Activated CD4-positive, alpha-beta T cell treated with anti-CD3 and anti-CD28 coated beads for 48 hours (primary cell): Measurements from ENCODE around the gene NEXN.
"Not testable (repeated sequence)": the region's sequence is repeated elsewhere in the genome, so short reads cannot be mapped to it uniquely, and the experiment has no call there.

Experiments used
- DNase-seq: peaks from one replicate; pipeline ENCODE4 v3.0.0-alpha.2; 2020

NEXN gene

GRCh38 chr1:77906624-77907023, 18.2 kb downstream of the NEXN start:
- no peak for DNase-seq

DNA sequence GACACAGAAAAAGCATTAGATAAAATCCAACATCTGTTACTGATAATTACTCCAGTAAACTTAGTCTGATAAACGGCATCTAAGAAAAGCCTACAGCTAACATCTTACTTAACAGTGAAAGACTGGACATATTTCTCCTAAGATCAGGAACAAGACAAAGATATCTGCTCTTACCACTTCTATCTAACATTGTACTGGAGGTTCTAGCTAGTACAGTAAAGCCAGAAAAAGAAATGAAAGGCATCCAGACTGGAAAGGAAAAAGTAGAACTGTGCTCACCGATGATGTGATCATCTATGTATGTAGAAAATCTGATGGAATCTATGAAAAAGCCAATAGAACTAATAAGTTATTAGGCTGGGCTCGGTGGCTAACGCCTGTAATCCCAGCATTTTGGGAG, 21.7 kb downstream of the NEXN start:
- no peak for DNase-seq

DNA sequence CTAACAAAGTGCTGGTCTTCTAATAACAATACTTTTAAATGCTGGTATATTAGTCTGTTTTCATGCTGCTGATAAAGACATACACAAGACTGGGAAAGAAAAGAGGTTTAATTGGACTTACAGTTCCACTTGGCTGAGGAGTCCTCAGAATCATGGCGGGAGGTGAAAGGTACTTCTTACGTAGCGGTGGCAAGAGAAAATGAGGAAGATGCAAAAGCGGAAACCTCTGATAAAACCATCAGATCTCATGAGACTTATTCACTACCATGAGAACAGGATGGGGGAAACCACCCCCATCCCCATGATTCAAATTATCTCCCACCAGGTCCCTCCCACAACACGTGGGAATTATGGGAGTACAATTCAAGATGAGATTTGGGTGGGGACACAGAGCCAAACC, 30.5 kb downstream of the NEXN start:
- not testable (repeated sequence) for DNase-seq

DNA sequence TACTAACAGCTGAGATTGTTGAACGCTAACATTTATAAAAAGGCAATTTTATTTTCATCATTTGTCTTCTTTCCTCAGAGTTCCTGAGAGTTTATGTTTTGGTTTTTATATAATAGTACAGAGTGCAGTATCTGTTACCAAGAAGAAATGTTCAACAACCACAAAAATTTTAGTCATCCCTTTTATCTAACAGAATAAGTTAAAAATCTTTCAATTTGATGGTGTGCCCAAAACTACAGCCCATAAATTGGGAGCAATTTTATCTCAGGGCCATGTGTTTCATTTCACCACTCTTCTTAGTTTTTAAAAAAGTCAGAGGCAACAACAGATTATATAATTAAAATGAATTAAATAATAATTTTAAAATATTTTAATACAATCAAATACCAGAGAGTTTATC, 37.1 kb downstream of the NEXN start:
- DNase-seq, result no peak

- DNase-seq, result no peak
Measured at GRCh38 chr1:77925956-77926355, 37.5 kb downstream of the NEXN start.

- DNase-seq, result no peak
Measured at GRCh38 chr1:77926561-77927357, 38.3 kb downstream of the NEXN start.

GRCh38 chr1:77927414-77927813, 39.0 kb downstream of the NEXN start:
- no peak for DNase-seq

DNA sequence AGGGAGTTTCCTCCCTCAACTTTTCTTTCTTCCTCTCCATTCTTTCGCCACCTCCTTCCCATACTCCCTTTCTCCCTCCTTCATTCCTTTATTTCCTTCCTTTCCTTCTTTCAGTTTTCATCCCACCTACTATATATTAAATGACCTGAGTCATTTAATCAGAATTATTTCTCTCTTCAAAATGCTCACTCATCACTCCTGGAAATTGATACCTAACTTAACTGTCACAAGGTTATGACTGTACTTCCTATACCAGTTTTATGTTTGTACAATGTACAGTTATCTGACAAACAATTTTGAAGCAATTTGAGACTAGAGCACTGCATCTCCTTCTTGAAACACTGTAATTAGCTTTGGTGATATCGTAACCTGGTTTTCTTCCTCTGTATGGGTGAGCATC, 41.4 kb downstream of the NEXN start:
- DNase-seq, result no peak

- DNase-seq, result no peak
Measured at GRCh38 chr1:77938651-77939050, 50.2 kb downstream of the NEXN start.

DNA sequence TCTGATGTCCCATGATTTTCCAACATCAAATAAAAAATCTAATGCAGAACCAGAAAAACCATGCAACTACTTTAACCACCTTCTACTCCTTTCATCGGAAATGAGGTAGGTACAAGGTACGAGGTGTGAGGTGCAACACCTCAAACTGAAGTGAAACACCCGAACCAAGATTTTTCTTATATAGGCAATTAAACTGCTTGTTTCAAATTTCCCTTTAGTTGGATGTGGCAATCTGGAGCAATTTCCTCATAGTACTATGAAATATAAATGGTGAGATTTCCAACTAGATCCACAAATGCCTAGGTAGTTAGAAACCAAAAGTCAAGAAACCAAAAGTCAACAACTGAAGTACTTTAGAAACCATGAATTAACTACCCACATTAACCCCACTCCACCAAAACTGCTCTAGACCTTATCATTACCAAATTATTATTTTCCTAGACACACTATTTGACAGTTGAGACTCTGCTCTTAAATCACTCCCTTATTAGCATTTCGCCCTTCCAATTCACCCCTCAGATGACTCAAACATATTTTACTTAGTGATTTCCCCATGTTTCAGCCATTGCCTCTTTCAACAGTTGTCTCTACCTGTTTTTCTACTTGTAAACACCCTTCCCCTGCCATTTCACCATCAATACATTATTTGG, 52.6 kb downstream of the NEXN start:
- DNase-seq, result no peak

GRCh38 chr1:77942400-77943140, 54.1 kb downstream of the NEXN start:
- DNase-seq, result no peak

DNA sequence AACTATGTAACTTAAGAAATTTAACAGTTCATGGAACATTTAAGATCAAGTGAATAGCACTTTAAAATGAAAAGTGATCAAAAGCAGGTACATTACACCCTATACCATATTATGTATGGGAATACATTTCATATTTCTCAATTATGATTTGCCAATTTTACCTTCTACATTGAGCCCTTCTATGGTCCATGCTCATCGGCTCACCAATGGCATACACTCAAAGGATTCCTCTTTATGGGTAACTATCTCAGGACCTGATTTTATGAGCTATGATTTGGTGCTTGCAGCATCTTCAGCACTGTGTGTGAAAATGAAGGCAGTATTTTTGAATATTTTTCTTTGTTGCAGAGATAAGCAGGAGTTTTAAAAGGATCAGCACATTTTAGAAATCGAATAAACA, 56.9 kb downstream of the NEXN start:
- DNase-seq, result no peak

- DNase-seq, result no peak
Measured at GRCh38 chr1:77948841-77949424, 60.5 kb downstream of the NEXN start.

GRCh38 chr1:77950873-77951272, 62.4 kb downstream of the NEXN start:
- DNase-seq, result no peak

GRCh38 chr1:77951328-77951727, 62.9 kb downstream of the NEXN start:
- DNase-seq, result no peak

DNA sequence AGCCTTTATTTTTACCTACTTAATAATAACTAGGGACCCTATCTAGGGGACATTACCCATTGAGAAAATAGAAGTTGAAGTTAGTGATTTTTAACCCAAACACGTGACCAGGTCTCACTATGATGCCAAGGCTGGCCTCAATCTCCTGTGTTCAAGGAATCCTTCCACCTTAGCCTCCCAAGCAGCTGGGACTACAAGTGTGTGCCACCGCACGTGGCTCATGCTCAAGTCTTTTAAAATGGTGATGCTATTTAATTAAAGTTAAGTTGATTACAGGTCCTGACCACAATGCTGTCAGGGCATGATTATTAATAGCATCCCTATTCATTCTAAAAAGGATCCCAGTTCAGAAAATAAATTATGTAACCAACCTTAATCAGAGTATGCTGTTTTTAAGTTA, 65.5 kb downstream of the NEXN start:
- no peak for DNase-seq

DNA sequence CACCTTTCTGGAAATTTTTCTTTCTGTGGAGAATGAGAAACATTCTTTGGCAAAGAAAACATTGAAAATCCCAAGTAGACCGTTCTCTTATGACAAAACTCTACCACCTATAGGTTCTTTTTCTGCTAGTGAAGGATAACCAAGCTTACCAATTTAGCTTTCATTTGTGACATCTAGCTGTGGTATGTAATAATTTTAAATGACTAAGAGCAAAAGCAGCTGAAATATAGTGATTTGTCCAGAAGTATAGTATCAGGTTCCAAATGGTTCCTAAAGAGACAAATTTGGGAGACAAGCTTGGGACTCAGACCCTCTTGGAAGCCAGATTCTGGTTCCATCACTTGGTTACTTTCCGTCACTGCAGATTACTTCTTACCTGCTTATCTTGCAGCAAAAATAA, 66.1 kb downstream of the NEXN start:
- DNase-seq, result no peak

- no peak for DNase-seq
Measured at GRCh38 chr1:77955709-77956108, 67.3 kb downstream of the NEXN start.

DNA sequence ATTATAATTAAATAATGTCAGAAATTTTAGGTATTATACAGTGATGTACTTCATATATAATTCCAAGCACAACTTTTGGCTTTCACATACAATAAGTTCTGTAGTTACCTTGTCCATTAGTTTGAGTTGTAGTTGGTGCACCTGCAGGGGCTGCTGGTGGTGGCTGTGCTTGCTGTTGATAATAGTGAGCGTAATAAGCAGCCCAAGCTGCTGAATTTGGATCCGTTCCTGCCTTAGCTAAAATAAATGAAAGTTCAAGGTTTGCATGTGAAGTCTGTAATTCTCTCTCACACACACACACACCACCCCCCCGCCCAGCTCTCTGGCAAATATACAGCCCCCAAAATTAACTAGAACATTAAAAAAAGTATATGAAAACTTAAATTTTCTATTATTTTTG, 68.0 kb downstream of the NEXN start:
- no peak for DNase-seq

GRCh38 chr1:77958391-77958790, 70.0 kb downstream of the NEXN start:
- no peak for DNase-seq

DNA sequence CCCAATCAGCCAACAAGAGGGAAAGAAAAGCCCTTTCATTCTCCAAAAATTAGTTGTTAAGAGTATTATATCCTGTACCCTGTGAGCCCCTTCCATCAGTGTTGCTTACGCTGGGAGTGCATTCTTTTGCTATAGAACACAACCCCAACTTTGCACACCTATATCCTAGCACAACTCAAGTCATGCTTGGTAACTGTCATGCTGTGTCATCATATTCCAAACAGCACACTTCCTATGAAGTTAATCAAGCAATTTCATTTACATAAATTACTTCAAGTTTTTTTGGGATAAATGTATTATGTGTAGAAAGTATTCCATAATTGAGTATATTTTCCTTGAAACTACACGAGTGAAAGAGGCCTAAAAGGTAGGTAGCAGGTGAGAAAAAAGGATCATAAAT, 70.4 kb downstream of the NEXN start:
- no peak for DNase-seq

- no peak for DNase-seq
Measured at GRCh38 chr1:77961392-77961791, 73.0 kb downstream of the NEXN start.

DNA sequence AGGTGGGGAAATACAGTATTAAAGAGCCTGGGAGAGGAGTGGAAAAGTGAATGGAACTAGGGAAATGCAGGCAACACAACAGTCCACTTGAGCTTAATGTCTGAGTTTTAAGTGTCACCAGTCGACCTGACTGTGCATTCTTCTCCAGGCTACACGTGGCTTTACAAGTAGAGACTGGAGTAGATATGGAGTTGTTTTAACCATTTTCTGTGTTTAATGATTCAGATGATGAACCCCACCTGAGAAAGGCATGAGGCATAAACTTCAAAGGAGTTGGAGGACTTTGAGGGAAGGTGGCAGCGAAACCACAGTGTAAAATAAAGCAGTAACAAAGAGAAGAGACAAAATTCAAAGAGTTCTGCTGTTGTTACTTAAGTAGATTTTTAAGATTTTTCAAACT, 77.9 kb downstream of the NEXN start:
- no peak for DNase-seq

GRCh38 chr1:77970192-77970591, 81.8 kb downstream of the NEXN start:
- no peak for DNase-seq
